CD4-positive, alpha-beta T cell treated with Interleukin-2 at 100 ng/mL for 4 hours (primary cell): ENCODE results near the gene CAMK2B.
"Not testable (repeated sequence)": the region's sequence is repeated elsewhere in the genome, so short reads cannot be mapped to it uniquely, and the experiment has no call there.

ENCODE experiments used
- DNase-seq: peaks from one replicate; pipeline ENCODE4 v3.0.0-alpha.2; 2020; ENCODE audit warnings: low spot score

Gene CAMK2B

GRCh38 chr7:44189286-44189992 lies 136.0 kb downstream of the CAMK2B start, which contains the start of gene GCK:
Gene GCK (minus strand): TSS chr7:44189439. CDS start chr7:44188953, 486 bp downstream.
- no peak for DNase-seq

GRCh38 chr7:44188480-44189225 lies 136.7 kb downstream of the CAMK2B start:
- DNase-seq: no peak

GRCh38 chr7:44187636-44188416 lies 137.6 kb downstream of the CAMK2B start:
- DNase-seq: no peak

- no peak for DNase-seq
Measured at GRCh38 chr7:44186736-44187135, 138.7 kb downstream of the CAMK2B start.

DNA sequence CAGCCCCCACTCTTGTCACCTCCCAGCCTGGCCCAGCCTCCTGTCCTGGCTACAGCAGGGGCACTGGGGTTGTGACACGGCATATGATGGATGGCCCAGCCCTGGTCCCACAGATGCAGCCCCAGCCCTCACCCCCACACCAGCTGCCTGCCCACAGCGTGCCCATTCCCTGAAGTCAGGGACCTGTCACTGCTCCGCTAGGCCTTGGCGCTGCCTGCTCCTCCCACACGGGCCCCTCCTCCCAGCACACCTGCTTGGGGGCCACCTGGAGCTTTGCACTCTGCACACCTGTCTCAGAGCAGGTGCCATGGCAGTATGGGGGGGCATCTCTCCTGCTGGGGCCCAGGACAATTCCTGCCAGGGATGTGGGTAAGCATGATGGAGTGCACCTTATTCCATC lies 139.7 kb downstream of the CAMK2B start:
- no peak for DNase-seq

- DNase-seq: no peak
Measured at GRCh38 chr7:44184873-44185446, 140.4 kb downstream of the CAMK2B start.

DNA sequence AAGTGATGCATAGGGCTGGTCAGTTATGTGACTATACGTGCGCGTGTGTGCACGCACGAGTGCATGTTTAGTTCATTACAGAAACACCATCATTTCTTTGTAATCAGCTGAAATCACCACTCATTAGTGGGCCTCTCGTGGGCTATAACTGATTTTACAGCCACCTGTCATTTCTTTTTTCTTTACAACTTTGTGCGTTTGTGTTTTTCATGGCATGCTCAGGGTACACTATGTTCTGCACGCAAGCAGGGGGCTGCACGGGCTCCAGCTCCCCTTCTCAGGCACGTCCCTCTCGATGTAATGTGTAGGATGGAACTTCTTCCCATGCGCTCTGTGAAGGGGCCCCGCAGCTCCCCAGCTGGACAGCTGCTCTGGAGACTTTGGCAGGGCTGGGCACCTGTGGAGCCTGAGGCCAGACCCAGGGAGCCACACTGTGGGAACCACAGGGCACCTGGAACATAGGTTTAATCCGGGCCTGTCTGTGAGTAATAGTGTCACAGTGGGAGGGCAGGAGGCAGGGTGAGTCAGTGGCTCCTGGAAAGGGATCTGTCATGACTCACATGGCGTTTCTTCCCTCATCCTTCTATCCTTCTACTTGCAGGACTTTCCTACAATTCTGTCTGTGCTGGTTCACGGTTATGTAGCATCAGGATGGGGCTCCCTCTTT lies 141.1 kb downstream of the CAMK2B start:
- no peak for DNase-seq

GRCh38 chr7:44183386-44183785 lies 142.0 kb downstream of the CAMK2B start:
- DNase-seq: no peak

DNA sequence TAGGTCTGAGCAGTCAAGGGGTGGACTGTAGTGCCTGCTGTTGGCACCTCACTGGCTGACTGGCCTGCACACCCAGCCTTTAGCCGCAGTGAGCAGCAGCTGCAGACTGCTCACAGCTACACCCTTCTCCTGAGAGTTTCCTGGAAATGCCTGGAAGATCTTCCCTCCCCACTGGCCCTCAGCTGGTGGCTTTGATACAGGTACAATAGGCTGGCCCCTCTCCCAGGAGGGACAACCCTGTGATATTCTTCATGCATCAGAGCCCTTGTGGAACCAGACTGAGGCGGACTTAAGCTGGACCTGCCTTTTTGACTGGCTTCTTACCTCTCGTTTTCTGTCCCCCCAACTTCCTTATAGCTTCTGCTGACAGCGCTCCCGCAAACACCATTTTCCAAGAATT lies 142.6 kb downstream of the CAMK2B start:
- DNase-seq: no peak

DNA sequence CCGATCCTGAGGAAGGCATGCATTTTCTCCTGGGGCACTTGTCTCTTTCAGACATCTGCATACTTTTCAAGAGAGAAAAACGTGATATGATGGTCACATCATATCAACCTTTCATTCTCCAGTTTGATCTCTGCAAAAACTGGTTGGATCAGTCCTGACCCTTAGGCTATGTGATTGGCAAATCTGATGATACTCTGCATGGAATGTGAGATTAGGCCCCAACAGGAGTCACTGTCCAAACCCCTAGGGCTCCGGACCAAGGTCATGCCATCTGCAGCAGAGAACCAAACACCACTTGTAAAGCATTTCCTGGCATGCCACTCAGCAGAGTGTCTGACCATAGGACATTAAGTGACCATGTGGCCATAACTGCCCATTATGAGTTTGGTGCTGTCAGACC lies 144.8 kb downstream of the CAMK2B start:
- no peak for DNase-seq

GRCh38 chr7:44177570-44178131 lies 147.7 kb downstream of the CAMK2B start:
- no peak for DNase-seq

- DNase-seq: no peak
Measured at GRCh38 chr7:44176486-44176885, 148.9 kb downstream of the CAMK2B start.

GRCh38 chr7:44175730-44176129 lies 149.7 kb downstream of the CAMK2B start:
- no peak for DNase-seq

- DNase-seq: not testable (repeated sequence)
Measured at GRCh38 chr7:44174694-44174948, 150.8 kb downstream of the CAMK2B start.

- DNase-seq: no peak
Measured at GRCh38 chr7:44173911-44174693, 151.3 kb downstream of the CAMK2B start.

GRCh38 chr7:44172803-44173424 lies 152.5 kb downstream of the CAMK2B start:
- no peak for DNase-seq

GRCh38 chr7:44172352-44172751 lies 153.0 kb downstream of the CAMK2B start:
- no peak for DNase-seq

DNA sequence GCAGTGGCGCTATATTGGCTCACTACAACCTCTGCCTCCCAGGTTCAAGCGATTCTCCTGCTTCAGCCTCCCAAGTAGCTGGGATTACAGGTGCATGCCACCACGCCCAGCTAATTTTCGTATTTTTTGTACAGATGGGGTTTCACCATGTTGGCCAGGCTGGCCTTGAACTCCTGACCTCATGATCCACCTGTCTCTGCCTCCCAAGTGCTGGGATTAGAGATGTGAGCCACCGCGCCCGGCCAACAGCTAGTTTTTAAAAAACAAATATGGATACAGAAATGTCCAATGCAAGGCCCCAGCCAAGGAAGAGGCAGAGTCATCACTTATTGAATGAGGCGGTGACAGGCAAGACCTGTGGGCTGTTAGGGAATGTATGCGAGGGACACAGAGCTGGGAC lies 153.5 kb downstream of the CAMK2B start:
- DNase-seq: not testable (repeated sequence)

GRCh38 chr7:44167920-44168319 lies 157.5 kb downstream of the CAMK2B start:
- no peak for DNase-seq
